ES-I3 (cell line): ENCODE data around the gene FAM131C.

Experiments
- H3K36me3 ChIP-seq: 2 replicates; pipeline ENCODE4 v1.6.1; 2013; ENCODE audit warnings: mild to moderate bottlenecking, low read length, control low read depth, moderate library complexity; ENCODE audit not compliant: insufficient read depth
- H3K4me1 ChIP-seq: 2 replicates; pipeline ENCODE4 v1.6.1; 2013; ENCODE audit warnings: mild to moderate bottlenecking, control low read depth, low read length; ENCODE audit not compliant: insufficient read depth
- H3K9ac ChIP-seq: 2 replicates; pipeline ENCODE4 v1.6.1; 2013; ENCODE audit warnings: low read depth, mild to moderate bottlenecking, low read length, moderate library complexity
- H3K9me3 ChIP-seq: 2 replicates; pipeline ENCODE4 v1.6.1; 2013; ENCODE audit warnings: mild to moderate bottlenecking, low read length, moderate library complexity; ENCODE audit not compliant: control insufficient read depth, insufficient read depth

FAM131C gene

GRCh38 chr1:16018749-16019643 is 54.5 kb downstream of the FAM131C start:
- peaks cover 33% of the 10 kb centered on the region for H3K4me1 ChIP-seq
- H3K36me3 ChIP-seq: no peaks in the 10 kb centered on the region
- H3K9me3 ChIP-seq: no peaks in the 10 kb centered on the region
- H3K9ac ChIP-seq: no peak overlapping the region

GRCh38 chr1:16018308-16018707 is 55.1 kb downstream of the FAM131C start:
- Histone ChIP-seq H3K9me3 (no peaks in the 10 kb centered on the region), H3K4me1 (peaks cover 39% of the 10 kb centered on the region), H3K36me3 (no peaks in the 10 kb centered on the region), H3K9ac (no peak overlapping the region)

GRCh38 chr1:16017461-16018303 is 55.8 kb downstream of the FAM131C start, which contains the start of gene HSPB7:
HSPB7 (minus strand) TSS chr1:16018043; CDS start chr1:16017963, 80 bp downstream.
- H3K9ac ChIP-seq: no peak within 1 kb of the TSS
- peaks cover 39% of the 10 kb centered on the region for H3K4me1 ChIP-seq

GRCh38 chr1:16017076-16017460 is 56.4 kb downstream of the FAM131C start:
- no peak overlapping the region for H3K9ac ChIP-seq
- no peaks in the 10 kb centered on the region for H3K36me3 ChIP-seq
- H3K9me3 ChIP-seq: no peaks in the 10 kb centered on the region
- H3K4me1 ChIP-seq: peaks cover 39% of the 10 kb centered on the region

More at GRCh38 chr1:16017461-16018303, 55.8 kb downstream of the FAM131C start, which contains the start of gene HSPB7:
- no peaks in the 10 kb centered on the region for H3K36me3 ChIP-seq
- H3K9me3 ChIP-seq: no peaks in the 10 kb centered on the region

- H3K9me3 ChIP-seq: no peaks in the 10 kb centered on the region
- no peaks in the 10 kb centered on the region for H3K36me3 ChIP-seq
- no peak overlapping the region for H3K9ac ChIP-seq
- H3K4me1 ChIP-seq: peaks cover 39% of the 10 kb centered on the region
Observed at GRCh38 chr1:16015960-16016901, 57.2 kb downstream of the FAM131C start.

GRCh38 chr1:16015491-16015890 is 58.0 kb downstream of the FAM131C start:
- H3K4me1 ChIP-seq: peaks cover 39% of the 10 kb centered on the region
- no peak overlapping the region for H3K9ac ChIP-seq

GRCh38 chr1:16014509-16015482 is 58.7 kb downstream of the FAM131C start:
- H3K9me3 ChIP-seq: no peaks in the 10 kb centered on the region
- no peaks in the 10 kb centered on the region for H3K36me3 ChIP-seq
- H3K4me1 ChIP-seq: peaks cover 37% of the 10 kb centered on the region
- H3K9ac ChIP-seq: no peak overlapping the region

More at GRCh38 chr1:16015491-16015890, 58.0 kb downstream of the FAM131C start:
- no peaks in the 10 kb centered on the region for H3K9me3 ChIP-seq
- no peaks in the 10 kb centered on the region for H3K36me3 ChIP-seq

- no peaks in the 10 kb centered on the region for H3K36me3 ChIP-seq
- no peaks in the 10 kb centered on the region for H3K9me3 ChIP-seq
- peaks cover 29% of the 10 kb centered on the region for H3K4me1 ChIP-seq
- H3K9ac ChIP-seq: no peak overlapping the region
Observed at GRCh38 chr1:16013908-16014258, 59.6 kb downstream of the FAM131C start.

GRCh38 chr1:16013220-16013907 is 60.1 kb downstream of the FAM131C start:
- Histone ChIP-seq H3K36me3 (no peaks in the 10 kb centered on the region), H3K9me3 (no peaks in the 10 kb centered on the region), H3K9ac (peak overlapping the region; percentile 40; the same call in 1 of the 2 replicates), H3K4me1 (peaks cover 24% of the 10 kb centered on the region)

- no peaks in the 10 kb centered on the region for H3K9me3 ChIP-seq
- H3K4me1 ChIP-seq: peaks cover 17% of the 10 kb centered on the region
- H3K9ac ChIP-seq: peak overlapping the region; percentile 40; the same call in 1 of the 2 replicates
- H3K36me3 ChIP-seq: no peaks in the 10 kb centered on the region
Observed at GRCh38 chr1:16012590-16013219, 60.7 kb downstream of the FAM131C start.

- Histone ChIP-seq H3K36me3 (no peaks in the 10 kb centered on the region), H3K4me1 (peaks cover 13% of the 10 kb centered on the region), H3K9me3 (no peaks in the 10 kb centered on the region), H3K9ac (peak overlapping the region; percentile 40; the same call in 1 of the 2 replicates)
Observed at GRCh38 chr1:16011936-16012589, 61.4 kb downstream of the FAM131C start.

GRCh38 chr1:16010837-16011236 is 62.6 kb downstream of the FAM131C start:
- H3K9ac ChIP-seq: no peak overlapping the region
- no peaks in the 10 kb centered on the region for H3K36me3 ChIP-seq
- H3K4me1 ChIP-seq: peaks cover 13% of the 10 kb centered on the region
- no peaks in the 10 kb centered on the region for H3K9me3 ChIP-seq
